ENCODE data around the gene RFLNA. TPM values are rescaled to one million over a fixed set of nuclear protein-coding genes. Genes with fewer than 3 reads are reported as not detected.

Gene RFLNA
- total RNA-seq, 2 experiments from 2014 or later, result not detected

- H3K36me3 Mint-ChIP-seq (ENCODE audit: low read depth), result no peaks in the 10 kb centered on the region
- H3K4me3 ChIP-seq (ENCODE audit: low read length), result no peak overlapping the region
- H3K4me1 ChIP-seq (ENCODE audit: insufficient read depth, low read length), result no peaks in the 10 kb centered on the region
- H3K9me3 ChIP-seq (ENCODE audit: control insufficient read depth in 1 of 2, insufficient read depth in 1 of 2, low read length in 2 of 2), result peaks cover 8 to 24% of the 10 kb centered on the region in 2 experiments
- no peak for TF ChIP-seq CTCF (IDR thresholded peaks at IDR 0.05)
- H3K36me3 ChIP-seq (ENCODE audit: insufficient read depth, low read length), result no peaks in the 10 kb centered on the region
- peaks cover 2% of the 10 kb centered on the region for H3K9me3 Mint-ChIP-seq
- no peak for DNase-seq
- H3K4me1 Mint-ChIP-seq (ENCODE audit: low read depth), result no peaks in the 10 kb centered on the region
- POLR2A ChIA-PET, result no interaction called here
- CTCF ChIA-PET, result no interaction called here
- peaks cover 50% of the 10 kb centered on the region for H3K27me3 Mint-ChIP-seq
- no peak overlapping the region for H3K4me3 Mint-ChIP-seq
- no peak for ATAC-seq (ENCODE audit: poor library complexity)
- intact Hi-C loops (cut with DNase I, micrococcal nuclease), result no loop called here
- H3K27ac ChIP-seq (ENCODE audit: low read depth in 1 of 2, low read length in 2 of 2), result no peak overlapping the region
- H3K27me3 ChIP-seq (ENCODE audit: control insufficient read depth in 1 of 2, insufficient read depth in 2 of 2, low read length in 2 of 2), result peaks cover 16 to 17% of the 10 kb centered on the region in 2 experiments
- H3K27ac Mint-ChIP-seq, result no peak overlapping the region
These were observed 13.6 kb upstream of the RFLNA start for GRCh38 chr12:124281309-124281708.

- Mint-ChIP-seq H3K9me3 (peaks cover 2% of the 10 kb centered on the region), H3K27me3 (peaks cover 52% of the 10 kb centered on the region), H3K27ac (no peak overlapping the region), H3K36me3 (ENCODE audit: low read depth) (no peaks in the 10 kb centered on the region), H3K4me3 (no peak overlapping the region), H3K4me1 (ENCODE audit: low read depth) (no peaks in the 10 kb centered on the region)
- H3K4me1 ChIP-seq (ENCODE audit: insufficient read depth, low read length), result no peaks in the 10 kb centered on the region
- POLR2A ChIA-PET, result no interaction called here
- H3K36me3 ChIP-seq (ENCODE audit: insufficient read depth, low read length), result no peaks in the 10 kb centered on the region
- H3K27ac ChIP-seq (ENCODE audit: low read depth in 1 of 2, low read length in 2 of 2), result no peak overlapping the region
- intact Hi-C loops (cut with DNase I, micrococcal nuclease), result no loop called here
- CTCF ChIA-PET, result no interaction called here
- H3K27me3 ChIP-seq (ENCODE audit: control insufficient read depth in 1 of 2, insufficient read depth in 2 of 2, low read length in 2 of 2), result peaks cover 14 to 17% of the 10 kb centered on the region in 2 experiments
- peaks cover 8 to 28% of the 10 kb centered on the region in 2 experiments for H3K9me3 ChIP-seq (ENCODE audit: control insufficient read depth in 1 of 2, insufficient read depth in 1 of 2, low read length in 2 of 2)
- ATAC-seq (ENCODE audit: poor library complexity) (no peak), DNase-seq (no peak)
- TF ChIP-seq CTCF (IDR thresholded peaks at IDR 0.05), result no peak
- no peak overlapping the region for H3K4me3 ChIP-seq (ENCODE audit: low read length)
These were observed 12.6 kb upstream of the RFLNA start for GRCh38 chr12:124282287-124282686.

- H3K4me1 Mint-ChIP-seq (ENCODE audit: low read depth), result no peaks in the 10 kb centered on the region
- Histone ChIP-seq H3K27ac (ENCODE audit: low read depth in 1 of 2, low read length in 2 of 2) (no peak overlapping the region), H3K36me3 (ENCODE audit: insufficient read depth, low read length) (no peaks in the 10 kb centered on the region), H3K4me3 (ENCODE audit: low read length) (no peak overlapping the region), H3K27me3 (ENCODE audit: control insufficient read depth in 1 of 2, insufficient read depth in 2 of 2, low read length in 2 of 2) (peaks cover 8 to 14% of the 10 kb centered on the region in 2 experiments), H3K9me3 (ENCODE audit: control insufficient read depth in 1 of 2, insufficient read depth in 1 of 2, low read length in 2 of 2) (peaks cover 8 to 28% of the 10 kb centered on the region in 2 experiments), H3K4me1 (ENCODE audit: insufficient read depth, low read length) (no peaks in the 10 kb centered on the region)
- no peak for TF ChIP-seq CTCF (IDR thresholded peaks at IDR 0.05)
- ATAC-seq (ENCODE audit: poor library complexity), result no peak
- POLR2A ChIA-PET, result no interaction called here
- DNase-seq, result no peak
- H3K27ac Mint-ChIP-seq, result no peak overlapping the region
- peaks cover 62% of the 10 kb centered on the region for H3K27me3 Mint-ChIP-seq
- H3K36me3 Mint-ChIP-seq (ENCODE audit: low read depth), result no peaks in the 10 kb centered on the region
- intact Hi-C loops (cut with DNase I, micrococcal nuclease), result no loop called here
- CTCF ChIA-PET, result no interaction called here
- H3K4me3 Mint-ChIP-seq, result no peak overlapping the region
- H3K9me3 Mint-ChIP-seq, result peaks cover 2% of the 10 kb centered on the region
These were observed 11.6 kb upstream of the RFLNA start for GRCh38 chr12:124283326-124283725.

All from CD4-positive, alpha-beta T cell (primary cell).